HG02943 (cell line): ENCODE data around the gene RELL1.
"Not testable (repeated sequence)": the region's sequence is repeated elsewhere in the genome, so short reads cannot be mapped to it uniquely, and the experiment has no call there.

Source experiments
- ATAC-seq: cut with Tn5 transposase; IDR thresholded peaks from one replicate; pipeline ENCODE4 v1.9.1; 2021; ENCODE audit warnings: mild to moderate bottlenecking, low read depth, moderate library complexity; ENCODE audit not compliant: unreplicated experiment

RELL1 gene

GRCh38 chr4:37693450-37694190 is 7.4 kb upstream of the RELL1 start:
- no peak for ATAC-seq

- ATAC-seq: no peak
Observed at GRCh38 chr4:37693030-37693429, 6.9 kb upstream of the RELL1 start.

GRCh38 chr4:37690976-37691375 is 4.8 kb upstream of the RELL1 start:
- no peak for ATAC-seq

GRCh38 chr4:37689353-37690095 is 3.3 kb upstream of the RELL1 start:
- no peak for ATAC-seq

GRCh38 chr4:37687681-37688080 is 1.5 kb upstream of the RELL1 start:
- no peak for ATAC-seq

- ATAC-seq: no peak
Observed at GRCh38 chr4:37687194-37687562, 1.0 kb upstream of the RELL1 start.

- ATAC-seq: peak; percentile 26
Observed at GRCh38 chr4:37685823-37686372, 278 bp downstream of the RELL1 start.

GRCh38 chr4:37685161-37685822 is 884 bp downstream of the RELL1 start:
- ATAC-seq: no peak

GRCh38 chr4:37684154-37684553 is 2.0 kb downstream of the RELL1 start:
- ATAC-seq: no peak

- peak; percentile 24 for ATAC-seq
Observed at GRCh38 chr4:37682701-37683401, 3.3 kb downstream of the RELL1 start.

- ATAC-seq: no peak
Observed at GRCh38 chr4:37680089-37680488, 6.1 kb downstream of the RELL1 start.

- ATAC-seq: no peak
Observed at GRCh38 chr4:37679301-37679700, 6.9 kb downstream of the RELL1 start.

- ATAC-seq: no peak
Observed at GRCh38 chr4:37678624-37679023, 7.6 kb downstream of the RELL1 start.

- ATAC-seq: peak; percentile 90
Observed at GRCh38 chr4:37675587-37676290, 10.4 kb downstream of the RELL1 start.

- ATAC-seq: no peak
Observed at GRCh38 chr4:37674439-37674838, 11.7 kb downstream of the RELL1 start.

- ATAC-seq: no peak
Observed at GRCh38 chr4:37673538-37674192, 12.5 kb downstream of the RELL1 start.

- no peak for ATAC-seq
Observed at GRCh38 chr4:37671072-37671471, 15.1 kb downstream of the RELL1 start.

- no peak for ATAC-seq
Observed at GRCh38 chr4:37670249-37670648, 15.9 kb downstream of the RELL1 start.

GRCh38 chr4:37669124-37669523 is 17.1 kb downstream of the RELL1 start:
- not testable (repeated sequence) for ATAC-seq
